ENCODE results near the gene FHL1.
A peak's percentile ranks its signal among the peaks of the same experiment; 100 is the strongest.
"Not testable (repeated sequence)": the region's sequence is repeated elsewhere in the genome, so short reads cannot be mapped to it uniquely, and the experiment has no call there.

Gene FHL1
- total RNA-seq = 5.9 to 9.7 (median 8.3) reads per million in 4 experiments

DNA sequence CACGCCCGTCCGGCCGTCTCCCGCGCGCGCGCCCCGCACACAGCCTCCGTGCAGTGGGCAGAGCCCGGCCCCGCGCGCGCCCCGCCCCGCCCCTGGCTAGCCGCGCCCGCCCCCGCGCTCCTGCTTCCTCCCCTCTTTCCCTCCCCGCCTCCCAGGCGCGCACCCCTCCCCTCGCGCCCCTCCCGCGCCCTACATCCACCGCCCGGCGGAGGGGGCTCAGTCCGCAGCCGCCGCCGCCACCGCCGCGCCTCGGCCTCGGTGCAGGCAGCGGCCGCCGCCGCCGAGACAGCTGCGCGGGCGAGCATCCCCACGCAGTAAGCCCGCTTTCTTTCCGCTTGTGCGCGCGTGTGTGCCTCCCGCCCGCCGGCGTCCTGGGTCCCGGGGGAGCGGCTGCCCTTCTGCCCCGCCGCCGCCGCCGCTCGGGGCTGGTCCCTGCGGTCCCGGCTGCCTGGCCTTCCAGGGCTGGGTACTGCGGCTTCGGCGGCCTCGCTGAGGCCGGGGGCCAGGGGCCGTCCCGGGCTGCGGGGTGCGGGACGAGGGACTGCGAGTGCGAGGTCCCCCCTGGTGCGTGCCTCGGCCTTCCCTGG is at the start of gene FHL1:
TSS of gene FHL1 (plus strand) at position 219 of the 587 bp plus-strand sequence.
- peak; percentile 22 for DNase-seq

DNA sequence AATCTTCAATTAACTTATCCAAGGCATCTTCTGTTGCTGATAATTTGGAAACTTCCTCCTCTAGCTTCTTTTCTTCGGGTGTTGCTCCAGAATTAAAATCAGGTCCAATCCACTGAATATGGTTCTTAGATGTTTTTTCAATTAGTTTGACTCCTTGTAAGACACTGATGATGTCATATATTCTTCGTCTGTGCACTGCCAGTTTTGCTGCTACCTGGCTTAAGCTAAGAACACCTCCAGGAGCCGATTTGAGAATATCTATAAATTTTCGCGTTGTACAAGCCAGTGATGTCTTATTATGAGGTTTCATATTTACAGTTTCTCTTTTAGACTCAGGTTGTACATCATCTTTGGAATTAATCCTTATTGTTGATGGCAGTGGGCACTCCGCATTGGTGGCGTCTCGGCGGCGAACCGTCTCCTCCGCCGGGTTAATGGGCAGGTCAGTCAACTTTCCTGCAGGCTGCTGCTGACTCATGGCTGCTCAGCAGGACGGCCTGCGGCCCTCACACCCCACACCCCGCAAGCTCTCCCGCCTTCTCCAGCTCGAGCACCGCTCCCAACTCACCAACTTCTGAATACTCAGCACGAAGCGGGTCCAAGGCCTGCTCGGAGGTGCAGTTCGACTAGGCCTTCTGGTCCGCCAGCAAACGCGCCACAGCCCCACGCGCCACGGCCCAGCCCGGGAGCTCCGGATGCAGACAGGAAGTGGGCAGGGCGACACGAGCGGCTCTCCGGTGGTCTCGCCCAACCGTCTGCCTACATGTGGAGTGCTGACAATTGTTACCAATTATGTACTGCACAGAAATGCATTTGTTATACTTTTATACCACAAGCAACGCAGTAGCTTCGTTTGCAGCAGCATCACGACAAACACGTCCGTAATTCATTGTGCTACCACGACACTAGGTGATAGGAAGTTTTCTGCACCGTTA is 49.2 kb upstream of the FHL1 start:
- DNase-seq = no peak

DNA sequence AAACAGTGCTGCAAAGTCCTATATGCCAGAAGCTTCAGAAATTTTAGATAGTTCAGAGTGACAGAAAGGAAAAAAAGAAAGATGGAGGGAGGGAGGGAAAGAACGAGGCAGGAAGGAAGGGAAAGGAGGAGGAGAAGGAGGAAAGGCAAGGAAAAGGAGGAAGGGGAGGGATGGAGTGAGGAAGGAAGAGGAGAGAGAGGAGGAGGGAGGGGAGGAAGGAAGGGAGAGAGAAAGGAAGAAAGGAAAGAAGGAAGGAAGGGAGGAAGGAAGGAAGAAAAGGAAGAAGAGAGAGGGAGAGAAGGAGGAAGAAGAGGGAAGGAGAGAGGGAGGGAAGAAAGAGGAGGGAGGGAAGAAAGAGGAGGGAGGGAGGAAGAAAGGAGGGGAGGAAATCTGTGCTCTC is 42.4 kb upstream of the FHL1 start:
- DNase-seq = no peak

DNA sequence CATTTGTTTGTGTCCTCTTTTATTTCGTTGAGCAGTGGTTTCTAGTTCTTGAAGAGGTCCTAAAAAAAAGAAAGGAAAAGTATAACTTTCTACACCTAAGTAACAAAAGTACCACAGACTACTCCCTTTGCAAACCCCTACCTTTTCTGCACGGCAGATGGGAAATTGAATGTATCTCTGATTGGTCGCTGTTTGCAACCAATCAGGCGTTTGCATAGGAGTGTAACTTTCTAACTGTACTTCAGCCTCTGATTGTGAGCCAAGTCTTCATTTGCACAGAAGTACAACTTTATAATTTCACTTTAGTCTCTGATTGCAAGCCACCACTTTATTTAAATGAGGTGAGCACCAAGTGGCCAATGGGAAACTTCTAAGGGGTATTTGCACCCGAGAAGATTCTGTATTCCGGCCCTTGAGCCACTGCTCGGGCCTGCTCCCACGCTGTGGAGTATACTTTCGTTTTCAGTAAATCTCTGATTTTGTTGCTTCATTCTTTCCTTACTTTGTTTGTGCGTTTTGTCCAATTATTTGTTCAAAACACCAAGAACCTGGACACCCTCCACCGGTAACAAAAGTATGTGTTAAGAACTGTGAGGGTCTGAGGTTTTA is 40.3 kb upstream of the FHL1 start:
- no peak for DNase-seq

DNA sequence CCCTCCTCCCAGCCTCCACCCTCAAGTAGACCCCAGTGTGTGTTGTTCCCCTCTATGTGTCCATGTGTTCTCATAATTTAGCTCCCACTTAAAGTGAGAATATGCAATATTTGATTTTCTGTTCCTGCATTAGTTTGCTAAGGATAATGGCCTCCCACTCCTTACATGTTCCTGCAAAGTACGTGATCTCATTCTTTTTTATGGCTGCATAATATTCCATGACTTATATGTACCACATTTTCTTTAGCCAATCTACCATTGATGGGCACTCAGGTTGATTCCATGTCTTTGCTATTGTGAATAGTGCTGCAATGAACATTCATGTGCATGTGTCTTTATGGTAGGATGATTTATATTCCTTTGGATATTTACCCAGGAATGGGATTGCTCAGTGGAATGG is 38.4 kb upstream of the FHL1 start:
- not testable (repeated sequence) for DNase-seq

DNA sequence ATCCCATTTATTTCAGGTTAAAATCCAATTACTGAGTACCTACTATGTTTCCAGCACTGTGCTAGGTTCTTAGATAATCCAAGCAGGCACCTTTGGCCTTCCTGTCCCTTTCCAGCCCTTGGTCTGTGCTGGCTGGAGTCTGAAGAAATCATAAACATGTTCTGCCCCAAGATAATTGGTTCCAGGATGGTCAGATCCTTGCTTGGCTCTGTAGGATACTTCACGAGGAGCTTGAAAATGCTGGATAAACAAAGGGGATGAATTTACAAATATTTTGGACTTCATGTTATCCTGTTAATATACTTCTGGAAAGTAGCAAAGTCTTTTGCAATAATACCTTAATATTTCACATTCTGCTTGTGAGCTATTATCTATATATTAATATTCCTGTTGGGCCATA is 35.0 kb upstream of the FHL1 start:
- DNase-seq = no peak

DNA sequence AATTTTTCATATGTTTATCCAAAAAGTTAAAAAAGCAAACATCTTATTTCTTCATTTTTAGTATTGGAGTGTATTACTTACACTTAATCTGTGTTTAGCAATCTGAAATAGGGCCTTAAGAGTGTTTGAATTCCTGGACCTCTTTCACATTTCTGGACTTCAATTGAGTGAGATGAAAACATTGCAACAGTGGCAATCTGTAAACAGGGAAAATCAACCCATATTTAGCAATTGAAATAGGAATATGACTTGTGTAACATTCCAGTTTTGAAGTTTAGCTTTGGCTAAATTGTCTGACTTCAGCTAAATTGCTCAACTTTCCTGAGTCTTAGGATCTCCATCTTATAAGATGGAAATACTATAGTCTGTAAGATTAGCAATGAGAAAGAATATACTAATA is 34.6 kb upstream of the FHL1 start:
- no peak for DNase-seq

DNA sequence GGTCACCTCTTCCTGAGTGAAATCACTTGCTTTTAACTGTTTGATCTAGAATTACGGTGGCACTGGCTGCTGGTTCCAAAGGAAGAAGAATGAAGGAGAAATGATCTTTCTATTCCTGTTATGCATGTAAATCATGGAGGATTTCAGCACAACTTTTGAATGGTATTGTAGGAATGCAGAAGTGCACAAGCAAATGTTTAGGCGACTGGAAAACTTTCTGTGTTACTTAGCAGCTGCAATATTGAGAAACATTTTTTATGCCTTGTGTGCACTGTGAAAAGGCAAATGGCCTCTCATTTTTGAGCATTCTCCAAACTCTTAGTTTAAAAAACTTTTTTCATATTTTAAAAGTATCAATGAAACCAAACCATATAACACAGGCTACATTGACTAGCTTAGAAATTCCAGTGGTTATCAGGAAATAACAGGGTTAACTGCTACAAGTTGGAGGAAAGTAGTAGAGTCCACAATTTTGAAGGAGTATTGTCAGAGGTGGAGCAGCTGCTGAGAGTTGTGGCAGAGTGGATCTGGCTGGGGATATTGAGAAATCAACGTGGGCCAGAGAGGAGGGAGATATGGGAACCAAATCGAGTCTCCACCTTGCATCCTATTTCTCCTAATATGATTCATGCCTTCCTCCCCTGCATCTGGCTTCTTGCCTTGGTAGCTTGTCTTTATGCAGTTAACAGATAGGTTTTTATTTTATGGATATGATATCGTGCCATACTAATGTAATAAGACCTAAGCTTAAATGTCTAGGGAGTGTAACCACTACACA is 32.0 kb upstream of the FHL1 start:
- no peak for DNase-seq

DNA sequence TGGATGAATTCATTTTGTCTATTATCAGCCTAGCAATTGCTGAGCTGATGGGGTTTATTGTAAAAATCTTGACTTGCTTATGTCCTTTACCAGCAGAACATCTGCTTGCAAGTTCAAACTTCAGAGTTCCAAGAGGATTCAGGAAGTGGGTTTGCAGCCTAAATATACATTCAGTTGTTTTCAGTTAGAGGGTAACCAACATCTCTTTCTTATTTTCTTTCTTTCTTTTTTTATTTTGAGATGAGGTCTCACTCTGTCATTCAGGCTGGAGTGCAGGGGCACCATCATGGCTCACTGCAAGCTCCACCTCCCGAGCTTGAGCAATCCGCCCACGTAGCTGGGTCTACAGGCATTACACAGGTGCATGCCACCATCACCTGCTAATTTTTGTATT is 31.4 kb upstream of the FHL1 start:
- DNase-seq = no peak

DNA sequence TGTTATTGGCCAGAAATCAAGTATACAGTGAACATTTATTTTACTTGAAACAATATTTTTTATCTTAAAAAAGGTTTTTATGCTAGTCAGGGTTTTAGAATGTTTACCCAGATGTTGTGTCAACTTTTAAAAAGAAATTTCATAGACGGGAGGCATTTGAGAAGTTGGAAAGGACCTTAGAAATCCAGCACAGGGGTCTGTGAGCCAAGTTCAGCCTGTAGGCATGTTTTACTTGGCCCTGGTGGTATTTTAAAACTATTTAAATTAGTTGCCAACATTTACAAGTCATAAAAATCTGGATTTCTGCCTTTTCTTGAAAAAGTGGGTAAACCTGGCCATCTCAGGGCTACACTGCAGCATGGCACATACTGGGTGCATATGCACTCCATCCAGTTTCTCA is 25.5 kb upstream of the FHL1 start:
- DNase-seq = no peak

DNA sequence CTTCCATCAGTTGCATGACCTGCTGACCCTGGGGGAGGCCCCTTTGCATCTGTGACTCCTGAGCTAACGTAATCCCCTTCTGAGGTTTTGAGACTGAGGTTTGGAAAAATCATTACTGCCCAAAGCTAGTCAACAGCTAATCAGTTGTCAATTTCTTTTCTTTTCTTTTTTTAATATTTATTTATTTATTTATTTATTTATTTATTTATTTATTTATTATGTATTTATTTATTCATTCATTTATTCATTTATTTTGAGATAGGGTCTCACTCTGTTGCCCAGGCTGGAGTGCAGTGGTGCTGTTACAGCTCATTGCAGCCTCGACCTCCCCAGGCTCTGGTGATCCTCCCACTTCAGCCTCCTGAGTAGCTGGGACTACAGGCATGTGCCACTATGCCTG is 25.1 kb upstream of the FHL1 start:
- no peak for DNase-seq

DNA sequence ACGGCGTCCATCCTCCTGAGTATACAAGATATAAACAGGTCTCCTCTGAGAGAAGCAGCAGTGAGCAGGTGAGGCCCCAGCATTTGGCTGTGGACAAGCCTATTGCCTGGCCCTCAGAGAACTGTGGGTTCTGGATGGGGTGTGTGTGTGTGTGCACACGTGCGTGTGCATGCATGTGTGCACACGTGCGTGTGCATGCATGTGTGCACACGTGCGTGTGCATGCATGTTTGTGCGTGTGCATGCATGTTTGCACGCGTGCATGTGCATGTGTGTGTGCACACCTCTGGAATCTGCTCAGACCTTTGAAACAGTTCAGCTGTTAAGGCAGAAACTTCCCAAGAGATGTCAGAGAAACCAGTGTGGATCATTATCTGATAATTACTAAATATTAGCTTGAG is 22.2 kb upstream of the FHL1 start:
- DNase-seq = no peak

DNA sequence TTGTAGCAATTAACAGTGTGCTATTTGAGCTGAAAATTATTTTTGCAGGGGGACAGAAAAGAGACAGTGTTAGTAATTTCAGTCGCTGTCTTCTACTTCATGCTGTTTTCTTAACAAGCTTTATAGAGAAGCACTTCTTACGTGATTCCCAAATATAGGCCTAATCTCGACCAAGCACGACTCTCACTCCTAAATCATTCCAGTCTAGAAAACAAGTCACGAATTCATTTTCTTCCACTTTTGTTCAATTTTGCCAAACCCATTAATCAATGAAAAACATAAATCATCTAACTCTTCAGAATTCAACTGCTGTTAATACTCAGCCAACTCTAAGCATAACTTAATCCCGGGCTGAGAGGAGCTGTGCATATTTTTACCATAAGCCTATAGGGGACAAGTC is 21.0 kb upstream of the FHL1 start:
- no peak for DNase-seq

DNA sequence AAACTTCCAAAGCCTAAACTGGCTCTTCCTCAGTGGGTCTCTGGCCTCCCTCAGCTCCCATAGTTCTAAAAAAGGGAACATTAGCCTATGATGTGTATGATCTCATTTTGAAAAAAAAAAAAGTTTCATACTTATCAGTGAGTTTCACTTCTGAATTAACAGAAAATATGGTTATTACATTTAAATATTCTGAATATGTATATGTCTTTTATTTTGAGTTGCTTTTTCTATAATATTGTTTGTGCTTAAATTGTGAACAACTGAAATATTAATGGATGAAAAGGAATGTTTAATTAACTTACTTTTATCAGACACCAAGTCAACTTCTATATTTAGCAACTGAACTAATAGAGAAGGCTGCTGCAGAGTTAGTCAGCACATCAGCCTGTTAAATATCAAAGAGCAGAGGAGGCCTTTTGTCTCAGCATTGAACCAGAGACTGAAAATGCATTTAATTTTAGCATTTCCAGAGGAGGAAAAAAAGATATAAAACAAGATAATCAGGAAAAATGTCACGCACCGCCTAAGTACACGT is 20.4 kb upstream of the FHL1 start:
- DNase-seq = no peak

DNA sequence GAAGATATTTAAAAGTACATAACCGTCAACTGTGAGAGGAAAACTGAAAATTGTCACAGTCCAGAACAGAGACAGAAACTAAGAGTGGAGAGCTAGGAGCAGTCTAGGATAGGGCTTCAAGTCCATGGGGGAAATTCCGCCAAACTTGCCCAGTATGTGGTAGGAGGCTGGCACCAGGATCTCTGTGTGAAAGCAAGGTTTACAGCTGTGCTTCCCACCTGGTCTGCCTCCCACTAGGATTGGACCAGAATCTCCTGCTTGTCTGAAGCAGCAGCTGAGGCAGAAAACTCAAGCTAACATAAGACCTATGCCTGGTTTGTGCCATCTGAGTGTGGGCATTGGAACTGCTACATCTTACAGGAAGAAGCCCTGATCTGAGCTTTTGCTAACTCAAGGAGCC is 18.6 kb upstream of the FHL1 start:
- DNase-seq = no peak

DNA sequence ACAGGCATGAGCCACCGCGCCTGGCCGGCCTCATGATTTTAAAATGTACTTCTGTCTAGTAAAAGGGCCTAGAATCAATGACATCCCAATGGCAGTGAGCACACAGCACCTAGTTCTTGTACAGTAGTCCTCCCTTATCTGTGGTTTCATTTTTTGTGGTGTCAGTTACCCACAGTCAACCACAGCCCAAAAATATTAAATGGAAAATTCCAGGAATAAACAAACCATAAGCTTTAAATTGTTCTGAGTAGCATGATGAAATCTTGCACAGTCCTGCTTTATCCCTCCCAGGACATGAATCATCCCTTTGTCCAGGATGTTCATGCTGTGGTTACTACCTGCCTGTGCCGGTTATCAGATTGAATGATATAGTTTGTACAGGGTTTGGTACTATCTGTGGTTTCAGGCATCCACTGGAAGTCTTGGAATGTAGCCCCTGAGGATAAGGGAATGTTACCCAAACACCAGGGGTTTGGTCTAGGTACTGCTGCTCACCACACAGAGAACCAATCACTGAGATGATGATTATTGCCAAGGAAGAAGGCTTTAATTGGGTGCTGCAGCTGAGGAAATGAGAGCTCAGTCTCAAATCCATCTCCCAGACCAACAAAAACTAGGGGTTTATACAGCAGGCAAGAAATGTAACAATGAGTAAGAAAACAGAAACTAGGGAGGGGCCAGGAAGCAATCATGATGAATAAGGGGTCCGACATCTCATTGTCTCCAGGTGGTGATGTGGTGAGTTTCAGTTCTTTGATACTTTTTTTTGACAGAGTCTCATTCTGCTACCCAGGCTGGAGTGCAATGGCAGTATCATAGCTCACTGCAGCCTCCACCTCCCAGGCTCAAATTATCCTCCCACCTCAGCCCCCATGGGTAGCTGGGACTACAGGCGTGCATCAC is 16.2 kb upstream of the FHL1 start:
- no peak for DNase-seq

DNA sequence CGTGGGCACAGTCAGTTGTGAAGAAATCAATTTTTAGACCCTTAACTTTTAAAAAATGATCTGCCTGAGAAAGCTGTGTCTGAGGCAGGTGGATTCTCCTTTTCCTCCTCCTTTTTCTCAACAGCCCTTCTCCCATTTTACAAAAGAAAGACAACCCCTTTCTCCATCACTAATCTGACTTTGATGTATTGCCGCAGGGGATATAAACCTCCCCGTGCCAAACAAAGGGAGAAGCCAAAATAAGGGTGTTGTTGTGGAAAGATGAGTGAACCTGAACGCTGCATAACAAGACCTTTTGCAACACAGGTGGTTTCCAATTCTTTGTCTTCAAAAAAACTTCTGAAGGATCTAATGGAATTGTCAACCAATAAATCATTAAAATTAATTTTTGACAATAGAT is 8.4 kb upstream of the FHL1 start:
- DNase-seq = no peak

DNA sequence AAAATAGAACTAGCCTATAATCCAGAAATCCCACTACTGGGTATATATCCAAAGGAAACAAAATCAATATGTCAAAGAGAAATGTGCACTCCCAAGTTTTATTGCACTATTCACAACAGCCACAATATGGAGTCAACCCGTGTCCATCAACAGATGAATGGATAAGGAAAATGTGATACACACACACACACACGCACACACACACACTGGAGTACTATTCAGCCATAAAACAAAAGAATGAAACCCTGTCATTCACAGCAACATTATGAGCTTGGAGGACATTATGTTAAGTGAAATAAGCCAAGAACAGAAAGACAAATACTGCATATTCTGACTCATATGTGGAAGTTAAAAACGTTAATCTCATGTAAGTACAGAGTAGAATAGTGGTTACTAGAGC is 5.8 kb upstream of the FHL1 start:
- no peak for DNase-seq

DNA sequence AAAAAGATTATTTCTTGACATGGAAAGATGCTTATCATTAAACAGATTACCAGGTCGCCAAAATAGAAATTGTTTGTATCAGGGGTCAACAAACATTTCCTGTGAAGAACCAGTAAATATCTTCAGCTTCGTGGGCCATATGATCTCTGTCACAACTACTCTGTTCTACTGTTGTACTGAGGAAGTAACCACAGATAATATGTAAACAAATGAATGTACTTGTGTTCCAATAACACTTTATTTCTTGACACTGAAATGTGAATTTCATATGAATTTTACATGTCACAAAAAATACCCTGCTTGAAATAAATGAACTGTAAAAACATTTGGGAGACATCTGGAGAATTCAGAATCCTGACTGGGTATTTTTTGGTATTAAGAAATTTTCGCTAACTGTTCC is 4.7 kb upstream of the FHL1 start:
- no peak for DNase-seq

DNA sequence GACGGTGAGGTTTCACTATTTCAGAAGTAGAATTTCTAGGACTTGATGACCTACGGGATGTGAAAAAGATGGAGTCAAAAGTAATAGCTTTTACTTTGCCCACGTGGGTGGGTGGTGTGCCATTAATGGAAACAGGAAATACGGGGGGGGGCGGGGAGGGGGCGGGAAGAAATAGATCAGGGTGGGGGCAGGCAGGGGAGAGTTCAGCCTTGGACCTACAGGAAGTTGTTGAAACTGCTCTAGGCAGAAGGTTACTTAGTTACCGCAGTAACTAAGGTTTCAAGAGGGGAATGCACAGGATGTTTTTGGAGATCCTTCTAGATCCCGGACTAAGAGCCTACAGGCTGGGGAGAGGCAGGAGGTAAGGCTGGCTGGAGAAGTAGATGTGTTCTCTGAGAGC is 3.6 kb upstream of the FHL1 start:
- DNase-seq = no peak

DNA sequence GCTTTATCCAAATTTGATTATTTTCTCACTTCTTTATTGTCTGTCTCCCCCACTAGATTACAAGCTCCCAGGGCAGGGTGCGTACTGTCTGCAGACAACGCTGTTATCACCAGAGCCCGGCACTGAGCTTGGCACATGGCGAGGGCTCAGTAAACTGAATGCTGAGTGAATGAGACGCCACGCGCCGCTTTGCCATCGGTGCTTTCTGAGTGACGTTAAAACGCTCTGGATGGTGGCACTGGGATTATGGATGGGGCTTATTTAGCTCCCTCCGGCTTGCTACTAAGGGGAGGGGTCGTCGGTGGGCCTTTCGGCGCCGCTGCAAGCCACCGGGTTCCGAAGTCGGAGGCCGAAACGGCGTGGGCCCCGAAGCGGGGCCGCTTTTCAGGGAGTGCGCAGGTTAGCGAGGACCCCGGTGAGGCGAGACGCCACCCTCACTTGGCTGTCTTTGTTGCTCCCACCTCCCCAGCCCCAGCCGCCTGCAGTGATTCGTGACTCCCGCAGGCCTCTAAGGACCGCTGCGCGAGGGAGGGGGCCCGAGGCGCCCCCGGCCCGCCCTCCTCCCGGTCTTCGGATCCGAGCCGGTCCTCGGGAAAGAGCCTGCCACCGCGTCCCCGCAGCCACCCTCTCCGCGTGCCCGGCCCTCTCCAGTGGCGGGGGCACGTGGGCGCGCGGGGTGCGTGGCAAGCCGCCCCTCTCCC is 569 bp upstream of the FHL1 start:
- DNase-seq = peak; percentile 9
